CD4-positive, CD25-positive, alpha-beta regulatory T cell (primary cell): ENCODE results near the gene PLB1. TPM values are rescaled to one million over a fixed set of nuclear protein-coding genes. Genes with fewer than 3 reads are reported as not detected.
A peak's percentile ranks its signal among the peaks of the same experiment; 100 is the strongest.

Experiments
- ATAC-seq, 2 donors: fragments of 150-1000 bp; cut with Tn5 transposase; one replicate each; pipeline ENCODE4 v1.10.0; 2021; ENCODE audit warnings: low read depth in 2 of 2, moderate number of reproducible peaks in 2 of 2, moderate library complexity in 1 of 2
- DNase-seq, 3 donors: peaks; one replicate each; pipeline versions ENCODE4 v3.0.0 to v3.0.0-alpha.2; 2012 to 2022; ENCODE audit warnings: mixed read lengths in 1 of 3
- H3K27ac ChIP-seq: one replicate; pipeline ENCODE4 v1.7.0; 2013; ENCODE audit warnings: mild to moderate bottlenecking, low read length; ENCODE audit not compliant: insufficient read depth, poor library complexity, severe bottlenecking
- H3K27me3 ChIP-seq: one replicate; pipeline ENCODE4 v1.7.0; 2013; ENCODE audit warnings: low read length; ENCODE audit not compliant: control insufficient read depth, insufficient read depth
- H3K36me3 ChIP-seq: one replicate; pipeline ENCODE4 v1.7.0; 2013; ENCODE audit warnings: mild to moderate bottlenecking, low read length, moderate library complexity; ENCODE audit not compliant: control insufficient read depth, insufficient read depth
- H3K4me1 ChIP-seq: 2 replicates; pipeline ENCODE4 v1.7.0; 2013; ENCODE audit warnings: mild to moderate bottlenecking, low read length; ENCODE audit not compliant: insufficient read depth, control insufficient read depth, poor library complexity, severe bottlenecking
- H3K4me3 ChIP-seq: one replicate; pipeline ENCODE4 v1.7.0; 2013; ENCODE audit warnings: low read depth, mild to moderate bottlenecking, low read length, moderate library complexity
- H3K9me3 ChIP-seq, 2 experiments: 1 replicate in 1 of 2; 2 replicates in 1 of 2; pipeline ENCODE4 v1.7.0; 2013; ENCODE audit warnings: low read length in 2 of 2, mild to moderate bottlenecking in 1 of 2, moderate library complexity in 1 of 2; ENCODE audit not compliant: control insufficient read depth in 2 of 2
- H3K27ac Mint-ChIP-seq, 3 donors: one replicate each; pipeline ENCODE4 v1.8.0; 2020 to 2022; ENCODE audit warnings: mild to moderate bottlenecking in 3 of 3, mixed read lengths in 3 of 3, moderate library complexity in 2 of 3
- H3K27me3 Mint-ChIP-seq: one replicate; pipeline ENCODE4 v1.8.0; 2022; ENCODE audit warnings: mild to moderate bottlenecking, mixed read lengths
- H3K36me3 Mint-ChIP-seq: one replicate; pipeline ENCODE4 v1.8.0; 2020; ENCODE audit warnings: mixed read lengths
- H3K4me1 Mint-ChIP-seq, 4 donors: one replicate each; pipeline ENCODE4 v1.8.0; 2020 to 2022; ENCODE audit warnings: mixed read lengths in 4 of 4, mild to moderate bottlenecking in 1 of 4
- H3K4me3 Mint-ChIP-seq, 4 donors: one replicate each; pipeline ENCODE4 v1.8.0; 2020 to 2022; ENCODE audit warnings: mild to moderate bottlenecking in 4 of 4, mixed read lengths in 4 of 4, moderate library complexity in 3 of 4
- H3K9me3 Mint-ChIP-seq, 7 donors: one replicate each; pipeline ENCODE4 v1.8.0; 2020 to 2022; ENCODE audit warnings: mixed read lengths in 7 of 7, mild to moderate bottlenecking in 3 of 7, moderate library complexity in 2 of 7
- polyA plus RNA-seq, 4 donors: library from polyadenylated mRNA; unstranded; fragments of 300-500 nt; fragmentation: Illumina TruSeq; gene quantifications; one replicate each; pipeline ENCODE4 v1.2.3, GENCODE V29; 2021
- total RNA-seq: library from RNA; stranded (reverse); gene quantifications from one replicate; pipeline ENCODE4 v1.2.3, GENCODE V29; 2022

PLB1 gene
- total and polyA plus RNA-seq, 5 donors from 2014 or later: 0.08 to 2.5 (median 0.97) TPM

- Histone ChIP-seq H3K27me3 (no peaks in the 10 kb centered on the region), H3K4me1 (peaks cover 12% of the 10 kb centered on the region), H3K4me3 (no peak overlapping the region), H3K36me3 (no peaks in the 10 kb centered on the region), H3K9me3 (no peaks in the 10 kb centered on the region), H3K27ac (no peak overlapping the region)
- Mint-ChIP-seq H3K36me3 (no peaks in the 10 kb centered on the region), H3K27ac (peak overlapping the region in 2 of 3 donors; percentile 60 to 74), H3K27me3 (no peaks in the 10 kb centered on the region), H3K9me3 (no peaks in the 10 kb centered on the region), H3K4me3 (no peak overlapping the region), H3K4me1 (peaks cover 4 to 14% (median 11%) of the 10 kb centered on the region in 4 donors)
- ATAC-seq (no peak), DNase-seq (no peak)
Measured at GRCh38 chr2:28582152-28582551, 86.3 kb downstream of the PLB1 start.

- Mint-ChIP-seq H3K4me3 (no peak overlapping the region), H3K36me3 (no peaks in the 10 kb centered on the region), H3K9me3 (no peaks in the 10 kb centered on the region), H3K27ac (no peak overlapping the region), H3K27me3 (no peaks in the 10 kb centered on the region), H3K4me1 (peaks cover 5 to 17% (median 15%) of the 10 kb centered on the region in 4 donors)
- Histone ChIP-seq H3K9me3 (no peaks in the 10 kb centered on the region), H3K4me1 (peaks cover 16% of the 10 kb centered on the region), H3K4me3 (no peak overlapping the region), H3K27me3 (no peaks in the 10 kb centered on the region), H3K36me3 (no peaks in the 10 kb centered on the region), H3K27ac (no peak overlapping the region)
- DNase-seq (no peak), ATAC-seq (no peak)
Measured at GRCh38 chr2:28582595-28582994, 86.7 kb downstream of the PLB1 start.

GRCh38 chr2:28583899-28584553 lies 88.2 kb downstream of the PLB1 start:
- H3K27me3 ChIP-seq: no peaks in the 10 kb centered on the region

GRCh38 chr2:28586867-28587266 lies 91.0 kb downstream of the PLB1 start:
- peak overlapping the region; percentile 80 to 89 (median 81) for H3K27ac Mint-ChIP-seq
- H3K27ac ChIP-seq: no peak overlapping the region
- peak; percentile 35 to 91 (median 74) for DNase-seq
- H3K9me3 Mint-ChIP-seq: no peaks in the 10 kb centered on the region
- peaks cover 5 to 37% (median 26%) of the 10 kb centered on the region in 4 donors for H3K4me1 Mint-ChIP-seq
- no peaks in the 10 kb centered on the region for H3K27me3 ChIP-seq
- peak; percentile 83 to 84 for ATAC-seq
- no peaks in the 10 kb centered on the region for H3K36me3 Mint-ChIP-seq
- H3K4me1 ChIP-seq: peaks cover 26% of the 10 kb centered on the region
- H3K9me3 ChIP-seq: no peaks in the 10 kb centered on the region
- no peaks in the 10 kb centered on the region for H3K27me3 Mint-ChIP-seq
- no peaks in the 10 kb centered on the region for H3K36me3 ChIP-seq
- H3K4me3 ChIP-seq: peak overlapping the region; percentile 55
- H3K4me3 Mint-ChIP-seq: peak overlapping the region; percentile 68 to 85 (median 78)

More at GRCh38 chr2:28583899-28584553, 88.2 kb downstream of the PLB1 start:
- Mint-ChIP-seq H3K9me3 (no peaks in the 10 kb centered on the region), H3K27ac (peak overlapping the region in 1 of 3 donors; percentile 36), H3K4me3 (peak overlapping the region in 1 of 4 donors; percentile 73), H3K4me1 (peaks cover 5 to 28% (median 26%) of the 10 kb centered on the region in 4 donors), H3K36me3 (no peaks in the 10 kb centered on the region), H3K27me3 (no peaks in the 10 kb centered on the region)
- H3K4me3 ChIP-seq: no peak overlapping the region
- peak; percentile 73 to 74 for ATAC-seq
- DNase-seq: peak in 1 of 3 donors; percentile 61
- no peak overlapping the region for H3K27ac ChIP-seq
- H3K9me3 ChIP-seq: no peaks in the 10 kb centered on the region
- no peaks in the 10 kb centered on the region for H3K36me3 ChIP-seq
- H3K4me1 ChIP-seq: peaks cover 26% of the 10 kb centered on the region

GRCh38 chr2:28587526-28588291 lies 91.8 kb downstream of the PLB1 start:
- Mint-ChIP-seq H3K27me3 (no peaks in the 10 kb centered on the region), H3K4me3 (peak overlapping the region; percentile 68 to 79 (median 76)), H3K9me3 (no peaks in the 10 kb centered on the region), H3K27ac (peak overlapping the region; percentile 79 to 89 (median 81)), H3K36me3 (no peaks in the 10 kb centered on the region), H3K4me1 (peaks cover 5 to 37% (median 26%) of the 10 kb centered on the region in 4 donors)
- H3K27me3 ChIP-seq: no peaks in the 10 kb centered on the region
- no peak overlapping the region for H3K27ac ChIP-seq
- ATAC-seq: no peak
- peaks cover 26% of the 10 kb centered on the region for H3K4me1 ChIP-seq
- H3K36me3 ChIP-seq: no peaks in the 10 kb centered on the region
- peak overlapping the region; percentile 55 for H3K4me3 ChIP-seq
- peak in 1 of 3 donors; percentile 75 for DNase-seq
- no peaks in the 10 kb centered on the region for H3K9me3 ChIP-seq

GRCh38 chr2:28588292-28588670 lies 92.4 kb downstream of the PLB1 start:
- Histone ChIP-seq H3K27me3 (no peaks in the 10 kb centered on the region), H3K9me3 (no peaks in the 10 kb centered on the region), H3K4me1 (peaks cover 26% of the 10 kb centered on the region), H3K36me3 (no peaks in the 10 kb centered on the region), H3K4me3 (peak overlapping the region; percentile 23), H3K27ac (no peak overlapping the region)
- DNase-seq (peak in 1 of 3 donors; percentile 45), ATAC-seq (no peak)
- Mint-ChIP-seq H3K27me3 (no peaks in the 10 kb centered on the region), H3K9me3 (no peaks in the 10 kb centered on the region), H3K36me3 (no peaks in the 10 kb centered on the region), H3K4me1 (peaks cover 5 to 37% (median 26%) of the 10 kb centered on the region in 4 donors), H3K4me3 (peak overlapping the region; percentile 1 to 79 (median 30)), H3K27ac (peak overlapping the region; percentile 66 to 89 (median 79))

GRCh38 chr2:28589746-28590463 lies 94.0 kb downstream of the PLB1 start:
- no peaks in the 10 kb centered on the region for H3K36me3 ChIP-seq
- Mint-ChIP-seq H3K27ac (no peak overlapping the region), H3K9me3 (no peaks in the 10 kb centered on the region), H3K4me1 (peaks cover 14 to 45% (median 35%) of the 10 kb centered on the region in 4 donors), H3K27me3 (no peaks in the 10 kb centered on the region), H3K4me3 (no peak overlapping the region), H3K36me3 (no peaks in the 10 kb centered on the region)
- no peak for DNase-seq
- no peaks in the 10 kb centered on the region for H3K27me3 ChIP-seq
- H3K9me3 ChIP-seq: no peaks in the 10 kb centered on the region
- H3K27ac ChIP-seq: no peak overlapping the region
- ATAC-seq: no peak
- no peak overlapping the region for H3K4me3 ChIP-seq
- peaks cover 36% of the 10 kb centered on the region for H3K4me1 ChIP-seq
